ENCODE measurements around the gene THAP5.
"Not testable (repeated sequence)": the region's sequence is repeated elsewhere in the genome, so short reads cannot be mapped to it uniquely, and the experiment has no call there.

Gene THAP5

GRCh38 chr7:108581655-108582491 is 12.4 kb upstream of the THAP5 start:
- no peak for DNase-seq

GRCh38 chr7:108580298-108580697 is 10.8 kb upstream of the THAP5 start:
- no peak for DNase-seq

GRCh38 chr7:108578937-108579336 is 9.4 kb upstream of the THAP5 start:
- DNase-seq, result no peak

- no peak for DNase-seq
Measured at GRCh38 chr7:108576116-108576515, 6.6 kb upstream of the THAP5 start.

- no peak for DNase-seq
Measured at GRCh38 chr7:108575156-108575555, 5.7 kb upstream of the THAP5 start.

- no peak for DNase-seq
Measured at GRCh38 chr7:108572480-108572879, 3.0 kb upstream of the THAP5 start.

GRCh38 chr7:108570146-108570755 is 745 bp upstream of the THAP5 start:
- peak; percentile 56 to 60 for DNase-seq

- no peak for DNase-seq
Measured at GRCh38 chr7:108568801-108569380, 615 bp downstream of the THAP5 start.

GRCh38 chr7:108565987-108566386 is 3.5 kb downstream of the THAP5 start:
- no peak for DNase-seq

GRCh38 chr7:108561047-108561619 is 8.4 kb downstream of the THAP5 start:
- DNase-seq, result no peak

- DNase-seq, result no peak
Measured at GRCh38 chr7:108559253-108559652, 10.3 kb downstream of the THAP5 start.

- no peak for DNase-seq
Measured at GRCh38 chr7:108557617-108558016, 11.9 kb downstream of the THAP5 start.

- no peak for DNase-seq
Measured at GRCh38 chr7:108557191-108557590, 12.3 kb downstream of the THAP5 start.

GRCh38 chr7:108556665-108557064 is 12.8 kb downstream of the THAP5 start:
- not testable (repeated sequence) for DNase-seq

GRCh38 chr7:108548141-108548896 is 21.2 kb downstream of the THAP5 start:
- DNase-seq, result not testable (repeated sequence)

GRCh38 chr7:108541478-108541877 is 28.0 kb downstream of the THAP5 start:
- no peak for DNase-seq

- DNase-seq, result not testable (repeated sequence)
Measured at GRCh38 chr7:108538685-108539084, 30.8 kb downstream of the THAP5 start.

- DNase-seq, result not testable (repeated sequence)
Measured at GRCh38 chr7:108538236-108538635, 31.3 kb downstream of the THAP5 start.

GRCh38 chr7:108537229-108537628 is 32.3 kb downstream of the THAP5 start:
- no peak for DNase-seq

GRCh38 chr7:108535744-108536143 is 33.8 kb downstream of the THAP5 start:
- DNase-seq, result no peak

- no peak for DNase-seq
Measured at GRCh38 chr7:108535257-108535656, 34.2 kb downstream of the THAP5 start.

GRCh38 chr7:108533712-108534111 is 35.8 kb downstream of the THAP5 start:
- no peak for DNase-seq

- DNase-seq, result no peak
Measured at GRCh38 chr7:108529341-108529740, 40.2 kb downstream of the THAP5 start.

Data from activated T-cell treated with anti-CD3 and anti-CD28 coated beads, Interleukin-2, amount 50 U/mL, for 48 hours (primary cell).